Measurements from ENCODE around the gene NRAP.
"Not testable (repeated sequence)": the region's sequence is repeated elsewhere in the genome, so short reads cannot be mapped to it uniquely, and the experiment has no call there.

The NRAP gene

GRCh38 chr10:113681533-113682470, 18.0 kb upstream of the NRAP start:
- peak; percentile 61 for ATAC-seq

- peak; percentile 11 to 22 for ATAC-seq
These were observed 16.6 kb upstream of the NRAP start for GRCh38 chr10:113680190-113681111.

DNA sequence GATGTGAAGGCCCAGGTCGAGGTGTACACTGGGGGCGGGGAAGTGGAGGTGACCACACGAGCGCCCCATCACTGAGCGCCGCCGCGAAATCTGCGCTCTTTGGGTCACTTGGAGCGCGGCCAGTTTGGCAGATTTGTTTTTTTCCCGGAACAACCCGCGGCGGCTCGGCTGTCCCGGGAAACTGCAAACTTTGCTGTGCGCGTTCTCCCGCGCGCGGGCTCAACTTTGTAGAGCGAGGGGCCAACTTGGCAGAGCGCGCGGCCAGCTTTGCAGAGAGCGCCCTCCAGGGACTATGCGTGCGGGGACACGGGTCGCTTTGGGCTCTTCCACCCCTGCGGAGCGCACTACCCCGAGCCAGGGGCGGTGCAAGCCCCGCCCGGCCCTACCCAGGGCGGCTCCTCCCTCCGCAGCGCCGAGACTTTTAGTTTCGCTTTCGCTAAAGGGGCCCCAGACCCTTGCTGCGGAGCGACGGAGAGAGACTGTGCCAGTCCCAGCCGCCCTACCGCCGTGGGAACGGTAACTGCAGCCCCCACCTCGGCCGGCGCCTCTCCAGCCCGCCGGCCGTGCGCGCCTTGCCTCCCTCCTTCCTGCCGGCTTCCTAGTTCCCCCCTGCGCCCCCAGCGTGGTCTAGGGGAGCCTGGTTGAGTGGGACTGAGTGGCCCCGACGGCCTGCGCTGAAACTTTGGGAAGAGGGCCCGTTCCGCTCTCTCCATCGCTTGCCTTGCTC, 15.8 kb upstream of the NRAP start, which contains the start of gene CASP7:
Gene CASP7 (plus strand): TSS at position 450 of the 727 bp plus-strand sequence. CDS start 17,582 bp downstream, outside the sequence.
- ATAC-seq: peak; percentile 82 to 85

GRCh38 chr10:113666682-113667252, 2.9 kb upstream of the NRAP start:
- ATAC-seq: peak; percentile 38 to 58

DNA sequence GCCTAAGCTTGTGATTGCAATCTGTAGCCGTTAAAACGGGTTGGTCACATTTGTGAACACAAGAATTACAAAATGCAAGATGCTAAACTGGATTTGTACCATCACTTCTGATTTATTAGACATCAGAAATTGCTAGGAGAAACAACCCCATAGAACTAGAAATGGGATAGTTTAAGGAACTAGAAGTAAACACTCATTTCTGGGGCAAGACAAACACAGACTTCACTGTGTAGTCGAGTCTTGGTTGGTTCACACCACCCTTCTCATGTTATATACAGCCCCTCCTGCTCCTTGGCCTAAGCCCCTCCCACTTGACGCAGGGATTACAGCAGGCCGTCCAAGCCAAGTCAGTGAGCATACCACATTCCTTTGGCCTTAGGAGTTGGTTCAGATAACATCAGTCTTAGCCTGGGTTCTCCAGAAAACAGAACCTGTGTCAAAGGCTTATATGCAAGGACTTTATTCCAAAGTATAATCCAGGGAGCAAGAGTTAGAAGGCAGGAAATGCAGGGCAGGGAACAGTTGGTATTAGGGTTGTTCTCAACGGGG, 2.0 kb upstream of the NRAP start:
- no peak for ATAC-seq

GRCh38 chr10:113665352-113665751, 1.5 kb upstream of the NRAP start:
- no peak for ATAC-seq

- ATAC-seq: no peak
These were observed 699 bp downstream of the NRAP start for GRCh38 chr10:113663142-113663541.

DNA sequence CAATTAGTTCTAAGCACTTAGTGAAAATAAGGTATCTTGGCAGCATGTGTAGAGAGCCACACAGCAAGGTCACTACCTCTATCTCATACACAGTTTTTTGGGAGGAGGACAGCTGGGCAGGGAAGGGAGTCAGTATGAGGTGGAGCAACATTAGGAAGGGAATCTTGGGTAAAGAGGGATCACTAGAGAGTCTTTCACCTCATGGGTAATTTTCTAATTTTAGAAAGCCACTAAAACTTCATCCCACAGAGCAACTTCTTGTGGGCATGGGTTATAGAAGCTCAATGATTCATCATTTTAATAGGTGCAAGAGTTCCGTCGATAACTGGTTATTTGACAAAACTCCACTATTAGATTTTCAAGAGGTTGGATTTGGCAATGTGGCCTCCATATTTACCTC, 2.5 kb downstream of the NRAP start:
- ATAC-seq: no peak

DNA sequence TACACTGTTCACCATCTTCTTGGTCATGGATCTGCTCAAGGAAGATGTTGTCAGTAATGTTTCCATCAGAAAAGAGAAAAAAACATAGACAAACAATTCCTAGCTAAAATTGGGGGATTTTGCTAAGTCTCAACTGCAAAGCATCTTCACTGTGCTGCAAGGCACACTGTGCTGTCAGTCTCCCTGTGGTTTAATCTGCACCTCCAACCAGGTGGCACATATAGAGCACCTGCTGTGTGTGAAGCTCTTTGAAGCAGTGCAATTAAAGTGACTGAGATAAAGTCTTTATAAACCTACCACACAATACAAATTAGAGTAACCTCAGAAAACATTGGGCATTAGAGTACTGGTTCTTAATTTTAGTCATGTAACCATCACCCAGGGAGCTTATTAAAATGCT, 6.3 kb downstream of the NRAP start:
- ATAC-seq: no peak

DNA sequence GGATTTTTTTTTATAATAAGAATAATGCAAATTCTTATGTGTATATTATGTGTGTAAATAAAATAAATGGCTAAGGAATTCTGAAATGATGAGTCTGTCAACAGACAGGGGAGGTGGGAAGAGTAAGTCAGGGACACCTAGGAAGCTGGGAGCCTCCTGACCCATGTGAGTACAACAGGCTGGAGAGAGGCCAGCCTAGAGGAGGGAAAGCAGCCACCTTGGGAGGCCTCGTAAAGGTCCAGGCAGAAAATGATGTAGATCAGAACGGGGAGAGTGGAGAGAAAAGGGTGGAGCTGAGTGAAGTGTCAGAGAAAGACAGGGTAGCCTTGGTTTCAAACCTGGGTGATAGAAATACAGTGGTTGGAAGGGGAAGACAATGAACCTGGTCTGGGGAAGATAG, 6.9 kb downstream of the NRAP start:
- ATAC-seq: no peak

- not testable (repeated sequence) for ATAC-seq
These were observed 11.4 kb downstream of the NRAP start for GRCh38 chr10:113652456-113652855.

DNA sequence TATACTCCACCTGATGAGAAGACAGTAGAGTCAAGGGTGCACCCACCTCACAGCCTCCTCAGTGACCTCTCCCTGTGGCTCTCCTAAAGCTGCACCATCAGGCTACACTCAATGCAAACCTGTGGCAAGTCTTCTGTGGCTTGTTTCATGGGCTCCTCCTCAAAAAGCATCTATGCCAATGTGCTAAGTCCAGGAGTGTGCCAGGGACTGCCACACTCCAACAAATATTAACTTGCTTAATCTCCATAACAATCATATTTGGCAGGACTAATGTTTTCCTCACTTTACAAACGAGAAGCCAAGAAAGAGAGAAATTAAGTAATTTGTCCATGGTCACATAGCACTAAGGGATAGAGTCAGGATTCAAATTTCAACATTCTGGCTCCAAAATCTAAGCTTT, 11.9 kb downstream of the NRAP start:
- no peak for ATAC-seq

DNA sequence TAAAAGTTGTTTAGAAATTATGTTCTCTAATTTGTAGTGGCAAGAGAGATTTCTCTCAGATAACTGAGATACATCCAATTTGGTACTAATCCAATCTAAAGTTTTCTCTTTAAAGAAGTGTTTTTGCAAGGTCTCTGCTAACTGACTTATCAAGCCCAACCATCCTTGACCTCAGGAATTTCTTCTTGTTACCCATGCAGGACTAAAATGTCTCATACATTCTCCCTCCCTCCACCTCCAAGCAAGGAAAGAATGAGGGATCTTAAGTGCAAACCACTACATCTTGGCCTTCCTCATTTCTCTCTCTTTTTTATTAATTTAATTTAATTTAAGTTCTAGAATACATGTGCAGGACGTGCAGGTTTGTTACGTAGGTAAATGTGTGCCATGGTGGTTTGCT, 12.8 kb downstream of the NRAP start:
- no peak for ATAC-seq

DNA sequence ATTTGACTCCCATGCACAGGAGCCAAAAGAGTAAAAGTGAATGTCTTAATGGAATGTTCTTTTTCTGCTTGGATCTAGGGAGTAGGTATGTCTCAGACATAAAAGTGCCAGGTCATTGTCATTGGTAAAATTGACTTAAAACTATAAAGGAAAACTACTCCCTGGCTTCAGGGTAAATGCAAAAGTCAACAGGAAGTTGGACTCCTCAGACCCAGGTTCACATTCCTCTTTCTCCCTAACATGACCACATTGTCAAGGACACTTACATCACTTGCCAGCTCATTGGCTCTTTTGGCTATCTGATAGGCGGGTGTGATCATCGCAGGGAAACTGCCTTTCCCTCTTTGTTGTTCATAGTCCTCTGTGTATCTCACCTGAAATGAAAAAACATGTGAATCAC, 13.7 kb downstream of the NRAP start:
- ATAC-seq: no peak

GRCh38 chr10:113648478-113648877, 15.4 kb downstream of the NRAP start:
- ATAC-seq: no peak

GRCh38 chr10:113647812-113648211, 16.0 kb downstream of the NRAP start:
- ATAC-seq: no peak

DNA sequence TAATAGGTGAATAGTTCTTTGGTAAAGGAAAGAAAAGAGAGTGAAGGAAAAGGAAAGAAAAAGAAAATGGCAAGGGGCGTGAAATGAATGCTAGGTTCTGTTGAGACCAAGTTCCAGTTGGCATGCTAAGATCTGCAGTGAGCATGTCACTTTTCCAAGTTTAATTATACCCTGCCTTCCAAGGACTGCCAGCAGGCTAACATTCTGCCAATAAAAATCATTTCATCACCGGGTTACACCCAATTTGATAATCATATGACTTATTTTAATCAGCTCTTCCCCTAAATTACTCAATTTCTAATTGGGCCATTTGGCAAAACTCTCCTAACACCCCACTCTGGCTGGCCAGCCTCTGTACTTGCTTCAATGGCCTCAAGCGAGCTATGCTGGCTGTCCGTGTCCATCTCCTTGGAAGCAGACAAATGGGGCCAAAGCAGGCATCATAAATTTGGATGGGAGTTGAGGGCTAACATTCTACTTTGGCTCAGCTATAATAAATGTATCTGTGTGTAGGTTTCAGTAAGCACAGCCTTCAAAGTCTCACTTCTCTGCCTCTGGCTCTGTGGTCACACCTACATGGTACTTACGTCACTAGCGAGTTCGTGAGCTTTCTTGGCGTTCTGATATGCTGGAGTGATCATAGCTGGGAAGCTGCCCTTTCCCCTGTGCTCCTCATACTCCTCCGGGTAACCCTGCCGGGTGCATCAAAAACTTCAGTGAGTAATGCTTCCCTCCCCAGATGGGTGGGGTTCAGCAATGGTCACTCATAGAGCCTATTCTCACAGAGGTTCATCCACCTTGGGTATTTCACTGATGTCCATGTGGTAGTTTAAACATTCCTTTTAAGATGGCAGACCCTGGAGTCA, 17.3 kb downstream of the NRAP start:
- ATAC-seq: no peak

DNA sequence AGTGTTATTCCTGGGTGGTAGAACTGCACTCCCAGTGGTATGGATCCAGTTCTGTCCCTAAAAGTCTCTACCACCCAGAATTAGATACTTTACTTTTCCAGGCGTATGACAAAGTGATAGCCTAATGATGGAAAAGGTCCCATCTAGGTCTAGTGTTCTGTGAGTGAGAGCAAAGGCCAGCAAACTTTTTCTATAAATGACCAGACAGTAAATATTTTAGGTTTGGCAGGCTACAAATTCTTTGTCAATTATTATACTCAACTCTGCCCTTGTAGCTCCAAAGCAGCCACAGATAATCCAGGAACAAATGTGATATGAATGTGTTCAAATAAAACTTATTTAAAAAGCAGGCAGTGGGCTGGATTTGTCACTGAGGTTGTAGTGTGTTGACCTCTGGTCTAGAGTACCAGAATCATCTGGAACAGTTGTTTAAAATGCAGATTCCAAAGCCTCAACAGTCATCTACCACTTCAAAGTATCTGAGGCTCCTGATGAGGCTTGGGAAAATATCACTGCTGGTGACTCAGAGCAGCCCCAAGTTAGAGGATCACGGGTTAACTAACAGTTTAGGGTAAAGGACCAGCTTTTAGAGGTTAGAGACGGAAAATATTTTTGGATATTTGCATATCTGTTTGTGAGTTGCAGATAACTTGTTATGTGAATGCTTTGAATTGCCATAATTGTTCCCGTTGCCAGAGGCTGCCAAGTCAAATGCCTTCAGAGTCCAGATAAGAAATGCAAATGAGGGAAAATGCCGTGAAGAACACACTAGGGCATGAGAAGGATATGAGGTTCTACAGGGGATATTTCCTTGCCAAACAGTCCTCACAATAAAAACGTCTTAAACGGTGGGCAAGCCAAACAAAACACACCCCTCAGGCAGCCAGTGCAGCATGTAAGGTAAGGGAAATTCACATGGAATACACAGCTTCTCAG, 19.4 kb downstream of the NRAP start:
- no peak for ATAC-seq

GRCh38 chr10:113643183-113643582, 20.7 kb downstream of the NRAP start:
- no peak for ATAC-seq

- no peak for ATAC-seq
These were observed 22.1 kb downstream of the NRAP start for GRCh38 chr10:113641702-113642101.

Data from activated CD4-positive, CD25-positive, alpha-beta regulatory T cell treated with anti-CD3 and anti-CD28 coated beads, Interleukin-2, amount 50 U/mL, for 24 hours (primary cell).